Measurements from ENCODE around the gene P4HB. TPM values are rescaled to one million over a fixed set of nuclear protein-coding genes. Genes with fewer than 3 reads are reported as not detected.

The P4HB gene
- total RNA-seq, 1 donor from 2014 or later: 364 TPM

DNA sequence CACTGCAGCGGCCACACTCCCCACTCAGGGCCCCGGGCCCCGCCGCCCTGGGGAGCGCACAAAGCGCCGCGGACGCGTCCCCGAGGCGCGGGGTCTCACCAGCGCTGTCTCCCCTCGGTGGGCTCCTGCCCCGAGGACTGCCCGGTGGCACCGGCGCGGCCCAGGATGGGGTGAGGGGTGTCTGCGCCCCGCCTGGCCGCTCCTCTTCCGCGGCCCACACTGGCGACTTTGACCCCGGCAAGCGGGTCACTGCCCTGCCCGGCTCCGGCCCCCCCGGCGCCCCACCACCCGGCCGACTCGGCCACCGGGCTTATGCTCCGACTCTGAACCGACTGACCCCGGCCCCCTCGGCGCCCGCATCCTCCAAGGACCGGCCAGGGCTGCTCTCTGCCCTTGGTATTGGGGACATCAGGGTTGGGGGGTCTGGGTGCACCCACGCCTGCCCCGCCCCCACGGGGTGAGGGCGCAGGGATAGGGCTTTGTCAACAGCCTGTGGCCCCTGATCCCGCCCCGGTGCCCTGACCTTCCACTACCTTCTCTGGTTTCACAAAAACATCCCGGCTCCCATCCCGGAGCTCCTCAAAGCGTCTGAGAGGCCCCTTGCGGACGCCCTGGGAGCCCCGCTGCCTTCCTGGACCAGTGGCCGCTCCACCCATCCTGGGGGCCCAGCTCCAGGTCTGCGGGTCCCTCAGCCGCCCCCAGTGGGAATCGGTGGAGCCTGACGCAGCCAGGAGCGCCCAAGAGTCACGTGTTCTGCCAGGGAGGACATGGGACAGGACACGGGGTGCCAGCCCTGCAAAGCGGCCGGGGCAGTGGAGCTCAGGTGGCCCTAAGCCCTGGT lies 55.6 kb downstream of the P4HB start:
- H3K4me3 Mint-ChIP-seq: no peak overlapping the region
- no peak overlapping the region for H3K27ac Mint-ChIP-seq (ENCODE audit: unreplicated experiment)
- no peaks in the 10 kb centered on the region for H3K4me1 Mint-ChIP-seq
- DNase-seq (ENCODE audit: low read depth, low spot score): no peak
- TF ChIP-seq, protein P1, sequence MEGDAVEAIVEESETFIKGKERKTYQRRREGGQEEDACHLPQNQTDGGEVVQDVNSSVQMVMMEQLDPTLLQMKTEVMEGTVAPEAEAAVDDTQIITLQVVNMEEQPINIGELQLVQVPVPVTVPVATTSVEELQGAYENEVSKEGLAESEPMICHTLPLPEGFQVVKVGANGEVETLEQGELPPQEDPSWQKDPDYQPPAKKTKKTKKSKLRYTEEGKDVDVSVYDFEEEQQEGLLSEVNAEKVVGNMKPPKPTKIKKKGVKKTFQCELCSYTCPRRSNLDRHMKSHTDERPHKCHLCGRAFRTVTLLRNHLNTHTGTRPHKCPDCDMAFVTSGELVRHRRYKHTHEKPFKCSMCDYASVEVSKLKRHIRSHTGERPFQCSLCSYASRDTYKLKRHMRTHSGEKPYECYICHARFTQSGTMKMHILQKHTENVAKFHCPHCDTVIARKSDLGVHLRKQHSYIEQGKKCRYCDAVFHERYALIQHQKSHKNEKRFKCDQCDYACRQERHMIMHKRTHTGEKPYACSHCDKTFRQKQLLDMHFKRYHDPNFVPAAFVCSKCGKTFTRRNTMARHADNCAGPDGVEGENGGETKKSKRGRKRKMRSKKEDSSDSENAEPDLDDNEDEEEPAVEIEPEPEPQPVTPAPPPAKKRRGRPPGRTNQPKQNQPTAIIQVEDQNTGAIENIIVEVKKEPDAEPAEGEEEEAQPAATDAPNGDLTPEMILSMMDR (conservative IDR thresholded peaks at IDR 0.05): no peak
- no peaks in the 10 kb centered on the region for H3K36me3 Mint-ChIP-seq (ENCODE audit: low read depth)
- H3K9me3 Mint-ChIP-seq: no peaks in the 10 kb centered on the region
- peaks cover 87% of the 10 kb centered on the region for H3K27me3 Mint-ChIP-seq (ENCODE audit: low read depth)

DNA sequence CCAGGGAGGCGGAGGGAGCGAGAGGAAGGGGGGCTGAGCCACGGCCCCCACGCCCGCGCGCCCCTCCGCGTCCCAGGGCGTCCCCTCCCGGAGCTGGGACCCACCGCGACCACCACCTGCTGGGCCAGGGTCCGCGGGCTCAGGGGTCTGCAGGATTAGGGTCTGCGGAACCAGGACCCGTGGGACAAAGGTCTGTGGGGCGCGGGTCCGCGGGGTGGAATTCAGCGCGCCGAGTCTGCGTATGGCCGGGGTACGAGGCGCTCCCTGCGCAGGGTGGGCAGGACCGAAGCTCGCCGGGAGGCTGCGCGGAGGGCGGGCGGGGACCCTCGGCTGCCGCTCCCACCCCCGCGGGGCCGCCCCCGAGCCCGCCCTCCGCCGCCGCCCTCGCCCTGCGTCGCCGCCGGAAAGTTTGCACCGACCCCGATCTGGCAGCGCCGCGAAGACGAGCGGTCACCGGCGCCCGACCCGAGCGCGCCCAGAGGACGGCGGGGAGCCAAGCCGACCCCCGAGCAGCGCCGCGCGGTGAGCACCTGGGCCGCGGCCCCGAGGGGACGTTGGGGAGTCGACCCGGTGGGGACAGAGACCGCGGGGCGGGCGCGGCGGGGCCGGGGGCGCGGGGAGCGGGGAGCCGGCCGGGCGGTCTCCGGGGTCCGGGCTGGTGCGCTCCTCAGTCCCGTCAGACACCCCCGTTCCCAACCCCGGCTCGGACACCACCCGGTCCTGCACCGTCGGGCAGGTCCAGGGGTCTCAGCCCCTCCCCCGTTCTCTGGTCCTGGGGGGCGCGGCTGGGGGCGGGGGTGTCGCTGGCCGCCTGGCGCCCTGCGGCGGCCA lies 56.4 kb downstream of the P4HB start, which contains the start of gene GCGR:
Gene GCGR, plus strand, starts transcription at position 423 of the 831 bp plus-strand sequence. CDS start 4,869 bp downstream, outside the sequence.
- Mint-ChIP-seq H3K27ac (ENCODE audit: unreplicated experiment) (no peak within 1 kb of the TSS), H3K36me3 (ENCODE audit: low read depth) (no peaks in the 10 kb centered on the region), H3K27me3 (ENCODE audit: low read depth) (peaks cover 87% of the 10 kb centered on the region), H3K4me1 (no peaks in the 10 kb centered on the region), H3K4me3 (no peak within 1 kb of the TSS), H3K9me3 (no peaks in the 10 kb centered on the region)
- TF ChIP-seq, protein P1 (conservative IDR thresholded peaks at IDR 0.05): no peak
- no peak for DNase-seq (ENCODE audit: low read depth, low spot score)

DNA sequence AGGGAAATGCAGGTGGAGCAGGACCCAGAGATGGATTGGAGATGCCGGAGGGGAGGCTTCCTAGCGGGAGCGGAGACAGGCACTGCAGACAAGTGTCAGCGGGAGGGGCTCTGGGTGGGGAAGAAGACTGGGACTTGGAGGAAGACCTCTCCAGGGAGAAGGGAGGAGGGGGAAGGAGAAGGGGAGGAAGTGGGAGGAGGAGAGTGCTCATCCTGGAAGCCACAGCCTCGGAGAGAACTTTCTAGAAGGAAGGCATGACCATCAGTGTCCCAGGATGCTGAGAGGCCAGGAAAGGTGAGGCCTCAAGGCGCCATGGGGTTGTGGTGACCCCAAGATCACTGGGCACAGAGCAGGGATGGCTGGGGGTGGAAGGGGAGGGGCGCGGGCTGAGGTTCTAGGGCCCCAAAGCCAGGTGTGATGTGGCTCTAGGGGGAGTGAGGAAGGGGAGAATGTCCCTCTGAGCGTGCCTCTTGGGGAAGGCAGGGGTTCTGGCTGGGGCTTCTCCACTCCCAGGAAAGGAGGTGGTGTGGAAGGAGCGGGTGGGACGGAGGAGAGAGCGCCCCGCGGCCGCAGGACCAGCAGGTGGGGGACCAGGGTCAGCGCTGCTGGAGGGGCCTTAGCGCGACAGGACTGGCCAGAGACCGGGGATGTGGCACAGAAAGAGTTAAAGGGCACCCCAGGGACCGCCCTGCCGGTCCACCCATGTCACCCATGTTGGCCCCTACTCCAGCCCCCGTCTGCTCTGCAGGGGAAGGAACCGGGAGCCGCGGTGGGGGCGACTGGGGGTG lies 57.3 kb downstream of the P4HB start:
- TF ChIP-seq, protein P1 (conservative IDR thresholded peaks at IDR 0.05): no peak
- H3K27me3 Mint-ChIP-seq (ENCODE audit: low read depth): peaks cover 79% of the 10 kb centered on the region
- H3K4me3 Mint-ChIP-seq: no peak overlapping the region
- H3K27ac Mint-ChIP-seq (ENCODE audit: unreplicated experiment): no peak overlapping the region
- no peaks in the 10 kb centered on the region for H3K9me3 Mint-ChIP-seq
- no peaks in the 10 kb centered on the region for H3K4me1 Mint-ChIP-seq
- no peaks in the 10 kb centered on the region for H3K36me3 Mint-ChIP-seq (ENCODE audit: low read depth)
- no peak for DNase-seq (ENCODE audit: low read depth, low spot score)

DNA sequence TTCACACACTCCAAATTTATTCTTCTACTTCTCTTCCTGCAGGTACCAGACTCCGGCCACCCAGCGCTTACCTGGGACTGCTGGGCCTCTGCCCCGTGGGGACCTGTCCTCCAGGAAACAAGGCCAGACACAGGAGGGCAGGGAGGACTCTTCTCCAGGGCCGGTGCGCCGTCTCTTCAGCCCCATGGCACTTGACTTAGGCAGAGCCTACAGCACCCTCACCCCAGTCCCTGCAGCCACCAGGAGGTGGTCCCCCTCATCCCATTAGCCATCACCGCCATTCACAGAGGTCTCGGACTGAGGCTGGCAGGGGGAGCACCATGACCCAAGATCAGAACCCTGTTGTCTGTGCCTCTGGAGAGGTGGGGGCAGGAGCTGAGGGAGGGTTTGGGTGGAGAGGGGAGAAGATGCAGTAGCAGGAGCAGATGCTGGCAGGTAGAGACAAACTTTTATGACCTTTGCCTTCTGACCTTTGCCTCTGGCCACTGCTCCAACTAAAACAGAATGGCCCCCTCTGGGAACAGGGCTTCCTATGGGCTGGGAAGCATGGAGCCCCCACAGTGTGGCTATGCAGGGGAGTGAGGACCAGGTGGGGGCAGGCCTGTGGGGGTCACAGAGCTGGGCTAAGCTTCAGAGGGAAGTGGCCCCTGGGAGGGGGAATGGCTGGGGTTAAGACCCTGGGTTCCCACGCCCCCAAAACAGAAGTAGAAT lies 58.1 kb downstream of the P4HB start:
- no peak overlapping the region for H3K27ac Mint-ChIP-seq (ENCODE audit: unreplicated experiment)
- no peaks in the 10 kb centered on the region for H3K4me1 Mint-ChIP-seq
- H3K27me3 Mint-ChIP-seq (ENCODE audit: low read depth): peaks cover 70% of the 10 kb centered on the region
- H3K4me3 Mint-ChIP-seq: no peak overlapping the region
- H3K36me3 Mint-ChIP-seq (ENCODE audit: low read depth): no peaks in the 10 kb centered on the region
- no peak for DNase-seq (ENCODE audit: low read depth, low spot score)
- TF ChIP-seq, protein P1 (conservative IDR thresholded peaks at IDR 0.05): no peak
- H3K9me3 Mint-ChIP-seq: no peaks in the 10 kb centered on the region
